ENCODE measurements around the gene A2ML1.
"Not testable (repeated sequence)": the region's sequence is repeated elsewhere in the genome, so short reads cannot be mapped to it uniquely, and the experiment has no call there.

The A2ML1 gene

GRCh38 chr12:8822298-8822697 lies at the start of gene A2ML1:
A2ML1 (plus strand) TSS chr12:8822621; CDS start chr12:8822652, 31 bp downstream.
- DNase-seq = no peak

GRCh38 chr12:8773461-8773860 lies 49.0 kb upstream of the A2ML1 start:
- no peak for DNase-seq

GRCh38 chr12:8779281-8779680 lies 43.1 kb upstream of the A2ML1 start:
- no peak for DNase-seq

GRCh38 chr12:8779862-8780261 lies 42.6 kb upstream of the A2ML1 start:
- no peak for DNase-seq

- no peak for DNase-seq
Observed at GRCh38 chr12:8780389-8780788, 42.0 kb upstream of the A2ML1 start.

- no peak for DNase-seq
Observed at GRCh38 chr12:8781381-8782127, 40.9 kb upstream of the A2ML1 start.

- no peak for DNase-seq
Observed at GRCh38 chr12:8784290-8784888, 38.0 kb upstream of the A2ML1 start.

GRCh38 chr12:8785499-8785898 lies 36.9 kb upstream of the A2ML1 start:
- DNase-seq = no peak

GRCh38 chr12:8787206-8787605 lies 35.2 kb upstream of the A2ML1 start:
- not testable (repeated sequence) for DNase-seq

- DNase-seq = not testable (repeated sequence)
Observed at GRCh38 chr12:8788706-8789105, 33.7 kb upstream of the A2ML1 start.

GRCh38 chr12:8789341-8790013 lies 32.9 kb upstream of the A2ML1 start:
- DNase-seq = not testable (repeated sequence)

GRCh38 chr12:8793226-8793625 lies 29.2 kb upstream of the A2ML1 start:
- DNase-seq = not testable (repeated sequence)

- DNase-seq = not testable (repeated sequence)
Observed at GRCh38 chr12:8794611-8795010, 27.8 kb upstream of the A2ML1 start.

GRCh38 chr12:8796831-8797626 lies 25.4 kb upstream of the A2ML1 start:
- no peak for DNase-seq

- not testable (repeated sequence) for DNase-seq
Observed at GRCh38 chr12:8801213-8801612, 21.2 kb upstream of the A2ML1 start.

- not testable (repeated sequence) for DNase-seq
Observed at GRCh38 chr12:8804833-8805232, 17.6 kb upstream of the A2ML1 start.

GRCh38 chr12:8805487-8805886 lies 16.9 kb upstream of the A2ML1 start:
- not testable (repeated sequence) for DNase-seq

- not testable (repeated sequence) for DNase-seq
Observed at GRCh38 chr12:8807084-8807483, 15.3 kb upstream of the A2ML1 start.

GRCh38 chr12:8810112-8810511 lies 12.3 kb upstream of the A2ML1 start:
- not testable (repeated sequence) for DNase-seq

GRCh38 chr12:8813572-8814357 lies 8.7 kb upstream of the A2ML1 start:
- DNase-seq = no peak

- DNase-seq = no peak
Observed at GRCh38 chr12:8816448-8817050, 5.9 kb upstream of the A2ML1 start.

- DNase-seq = no peak
Observed at GRCh38 chr12:8817856-8818255, 4.6 kb upstream of the A2ML1 start.
